Measurements from ENCODE around the gene RBMS3. TPM values are rescaled to one million over a fixed set of nuclear protein-coding genes. Genes with fewer than 3 reads are reported as not detected.

RBMS3 gene
- total and polyA plus RNA-seq, 2 experiments from 2014 or later, result 3.2 to 7.4 TPM

DNA sequence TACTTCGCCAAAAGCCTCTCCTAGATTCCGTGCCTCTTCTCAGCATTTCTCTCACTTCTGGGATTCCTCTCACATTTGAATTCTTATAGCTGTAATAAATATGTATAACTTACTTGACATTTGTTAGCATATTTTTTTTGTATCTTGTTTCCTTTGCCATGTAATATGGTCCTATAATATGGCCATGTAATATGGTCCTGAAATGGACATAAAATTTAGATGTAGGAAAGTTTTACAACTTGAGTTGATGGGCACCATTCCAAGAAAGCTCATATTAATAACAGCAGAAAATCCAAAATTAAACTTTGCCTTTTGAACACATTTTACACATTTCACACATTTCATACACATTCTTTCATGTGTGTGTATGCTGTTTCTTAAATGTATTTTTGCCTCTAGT is 480.6 kb downstream of the RBMS3 start:
- Mint-ChIP-seq H3K36me3 (ENCODE audit: low read depth) (no peaks in the 10 kb centered on the region), H3K27ac (no peak overlapping the region), H3K27me3 (ENCODE audit: insufficient read depth, low read depth, poor library complexity) (no peaks in the 10 kb centered on the region), H3K4me3 (no peak overlapping the region), H3K4me1 (peaks cover 29% of the 10 kb centered on the region), H3K9me3 (no peaks in the 10 kb centered on the region)
- Histone ChIP-seq H3K9me2 (ENCODE audit: insufficient read depth) (no peaks in the 10 kb centered on the region), H3K36me3 (ENCODE audit: insufficient read depth) (no peaks in the 10 kb centered on the region), H3K27me3 (ENCODE audit: insufficient read depth) (no peaks in the 10 kb centered on the region), H4K20me1 (replicated peaks; ENCODE audit: insufficient read depth) (no peaks in the 10 kb centered on the region), H3F3A (replicated peaks; ENCODE audit: low read depth) (no peaks in the 10 kb centered on the region), H3K4me1 (ENCODE audit: insufficient read depth) (peaks cover 39% of the 10 kb centered on the region), H3K4me3 (no peak overlapping the region), H2AFZ (no peak overlapping the region), H3K4me2 (no peak overlapping the region), H3K79me2 (replicated peaks; ENCODE audit: insufficient read depth) (no peaks in the 10 kb centered on the region), H3K27ac (ENCODE audit: low read depth) (no peak overlapping the region)
- ATAC-seq (no peak), DNase-seq (ENCODE audit: low spot score) (no peak)
- TF ChIP-seq, protein P1, sequence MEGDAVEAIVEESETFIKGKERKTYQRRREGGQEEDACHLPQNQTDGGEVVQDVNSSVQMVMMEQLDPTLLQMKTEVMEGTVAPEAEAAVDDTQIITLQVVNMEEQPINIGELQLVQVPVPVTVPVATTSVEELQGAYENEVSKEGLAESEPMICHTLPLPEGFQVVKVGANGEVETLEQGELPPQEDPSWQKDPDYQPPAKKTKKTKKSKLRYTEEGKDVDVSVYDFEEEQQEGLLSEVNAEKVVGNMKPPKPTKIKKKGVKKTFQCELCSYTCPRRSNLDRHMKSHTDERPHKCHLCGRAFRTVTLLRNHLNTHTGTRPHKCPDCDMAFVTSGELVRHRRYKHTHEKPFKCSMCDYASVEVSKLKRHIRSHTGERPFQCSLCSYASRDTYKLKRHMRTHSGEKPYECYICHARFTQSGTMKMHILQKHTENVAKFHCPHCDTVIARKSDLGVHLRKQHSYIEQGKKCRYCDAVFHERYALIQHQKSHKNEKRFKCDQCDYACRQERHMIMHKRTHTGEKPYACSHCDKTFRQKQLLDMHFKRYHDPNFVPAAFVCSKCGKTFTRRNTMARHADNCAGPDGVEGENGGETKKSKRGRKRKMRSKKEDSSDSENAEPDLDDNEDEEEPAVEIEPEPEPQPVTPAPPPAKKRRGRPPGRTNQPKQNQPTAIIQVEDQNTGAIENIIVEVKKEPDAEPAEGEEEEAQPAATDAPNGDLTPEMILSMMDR (conservative IDR thresholded peaks at IDR 0.05; ENCODE audit: low read depth in 2 of 2), result no peak
- TF ChIP-seq STAT1 (IDR thresholded peaks at IDR 0.05; ENCODE audit: unreplicated experiment), result no peak
- no peak for TF ChIP-seq ZNF331 (CRISPR knock-in tag; IDR thresholded peaks at IDR 0.05; ENCODE audit: low read depth)
- TF ChIP-seq ZNF114 (CRISPR knock-in tag; IDR thresholded peaks at IDR 0.05), result no peak
- no peak for TF ChIP-seq REST (IDR thresholded peaks at IDR 0.05; ENCODE audit: unreplicated experiment)
- no peak for TF ChIP-seq POLR2AphosphoS5 (IDR thresholded peaks at IDR 0.05; ENCODE audit: low read depth)

- H3K4me1 ChIP-seq (ENCODE audit: insufficient read depth), result peaks cover 23% of the 10 kb centered on the region
- no peak for DNase-seq (ENCODE audit: low spot score)
- H3K27ac Mint-ChIP-seq, result no peak overlapping the region
- TF ChIP-seq NANOG (IDR thresholded peaks at IDR 0.05; ENCODE audit: borderline replicate concordance) (no peak), CREB1 (CRISPR knock-in tag; IDR thresholded peaks at IDR 0.05; ENCODE audit: low read depth) (no peak), REST (IDR thresholded peaks at IDR 0.05; ENCODE audit: unreplicated experiment) (no peak), ZNF331 (CRISPR knock-in tag; IDR thresholded peaks at IDR 0.05; ENCODE audit: low read depth) (no peak), STAT1 (IDR thresholded peaks at IDR 0.05; ENCODE audit: unreplicated experiment) (no peak), POLR2AphosphoS5 (IDR thresholded peaks at IDR 0.05; ENCODE audit: low read depth) (no peak)
- TF ChIP-seq, protein P1 (conservative IDR thresholded peaks at IDR 0.05; ENCODE audit: low read depth in 2 of 2), result no peak
These were observed 482.2 kb downstream of the RBMS3 start for GRCh38 chr3:29763115-29763514.

More at GRCh38 chr3:29763115-29763514, 482.2 kb downstream of the RBMS3 start:
- Histone ChIP-seq H3K4me2 (no peak overlapping the region), H3K27me3 (ENCODE audit: insufficient read depth) (no peaks in the 10 kb centered on the region), H3K79me2 (replicated peaks; ENCODE audit: insufficient read depth) (no peaks in the 10 kb centered on the region), H3F3A (replicated peaks; ENCODE audit: low read depth) (no peaks in the 10 kb centered on the region), H3K27ac (ENCODE audit: low read depth) (no peak overlapping the region), H2AFZ (no peak overlapping the region), H4K20me1 (replicated peaks; ENCODE audit: insufficient read depth) (no peaks in the 10 kb centered on the region), H3K36me3 (ENCODE audit: insufficient read depth) (no peaks in the 10 kb centered on the region), H3K4me3 (no peak overlapping the region), H3K9me2 (ENCODE audit: insufficient read depth) (no peaks in the 10 kb centered on the region)
- H3K4me1 Mint-ChIP-seq, result peaks cover 21% of the 10 kb centered on the region
- H3K36me3 Mint-ChIP-seq (ENCODE audit: low read depth), result no peaks in the 10 kb centered on the region
- no peak for ATAC-seq
- no peaks in the 10 kb centered on the region for H3K27me3 Mint-ChIP-seq (ENCODE audit: insufficient read depth, low read depth, poor library complexity)
- H3K4me3 Mint-ChIP-seq, result no peak overlapping the region
- H3K9me3 Mint-ChIP-seq, result no peaks in the 10 kb centered on the region
